Panc1 (cell line): ENCODE measurements around the gene ANAPC5. TPM values are rescaled to one million over a fixed set of nuclear protein-coding genes. Genes with fewer than 3 reads are reported as not detected.

Source experiments
- ATAC-seq: fragments of 200-7000 bp; cut with Tn5 transposase; 2 replicates; pipeline ENCODE4 v1.9.1; 2020; ENCODE audit warnings: mild to moderate bottlenecking, moderate library complexity
- BruUV-seq: library from RNA; stranded (reverse); fragments of 400-500 nt; replicated peaks from 2 replicates; lab custom pipeline; 2021; lab: Mats Ljungman, UMichigan
- CTCF ChIA-PET: fragments of 300-600 bp; sonication (Branson Sonifier 250); formaldehyde crosslinking; loops from one replicate; lab custom pipeline; 2022; ENCODE audit warnings: antibody characterized with exemption; lab: Charles Lee
- POLR2A ChIA-PET: fragments of 300-600 bp; sonication (Branson Sonifier 250); formaldehyde crosslinking; loops from one replicate; lab custom pipeline; 2022; ENCODE audit warnings: antibody characterized with exemption; lab: Charles Lee
- DNase-seq: peaks from one replicate; pipeline ENCODE4 v3.0.0-alpha.2; 2010; ENCODE audit warnings: low read depth, low spot score
- H3K27ac ChIP-seq: 2 replicates; pipeline ENCODE4 v1.5.1; 2011; ENCODE audit warnings: mild to moderate bottlenecking, low read length, inconsistent platforms
- H3K27me3 ChIP-seq: fragments of 200-500 bp; sonication (Bioruptor generic); 2 replicates; pipeline ENCODE4 v1.6.0; 2014; ENCODE audit warnings: low read length, inconsistent platforms; ENCODE audit not compliant: control insufficient read depth, insufficient read depth
- H3K36me3 ChIP-seq: fragments of 200-500 bp; sonication (Bioruptor generic); 2 replicates; pipeline ENCODE4 v1.5.1; 2014; ENCODE audit warnings: inconsistent platforms, mild to moderate bottlenecking, low read length, moderate library complexity; ENCODE audit not compliant: control insufficient read depth, insufficient read depth
- H3K4me1 ChIP-seq: 2 replicates; pipeline ENCODE4 v1.5.1; 2011; ENCODE audit warnings: inconsistent platforms, mild to moderate bottlenecking, low read length, moderate library complexity; ENCODE audit not compliant: control insufficient read depth, insufficient read depth
- H3K4me3 ChIP-seq, 2 experiments: 2 replicates each; pipeline ENCODE4 v1.5.1; 2011 to 2012; ENCODE audit warnings: low read depth in 2 of 2, low read length in 2 of 2, mild to moderate bottlenecking in 2 of 2, inconsistent platforms in 1 of 2, moderate library complexity in 1 of 2
- H3K9me3 ChIP-seq: fragments of 200-500 bp; sonication (Bioruptor generic); 2 replicates; pipeline ENCODE4 v1.5.1; 2014; ENCODE audit warnings: low read depth, mild to moderate bottlenecking, inconsistent platforms, low read length, moderate library complexity; ENCODE audit not compliant: control insufficient read depth, insufficient read depth
- CTCF ChIP-seq: fragments of 450-650 bp; IDR thresholded peaks from 2 replicates; pipeline ENCODE4 v1.5.1; 2017; ENCODE audit warnings: mild to moderate bottlenecking
- POLR2AphosphoS5 ChIP-seq: IDR thresholded peaks from 2 replicates; pipeline ENCODE4 v1.6.1; 2012; ENCODE audit warnings: mild to moderate bottlenecking, low read depth, low read length, moderate library complexity
- SIN3A ChIP-seq: IDR thresholded peaks from 2 replicates; pipeline ENCODE4 v1.6.1; 2012; ENCODE audit warnings: low read depth, mild to moderate bottlenecking, low read length, moderate library complexity, borderline replicate concordance; ENCODE audit not compliant: insufficient read depth
- TCF7L2 ChIP-seq: IDR thresholded peaks from 2 replicates; pipeline ENCODE4 v1.6.1; 2011; ENCODE audit warnings: mild to moderate bottlenecking, low read depth, low read length, inconsistent platforms
- in situ Hi-C: cut with HindIII; loops from 2 replicates; pipeline ENCODE4 v1.10.0; 2016; ENCODE audit warnings: low sequenced_read_pairs, low pct_unique_long_range_greater_than_20kb
- intact Hi-C: fragments of 100-400 bp; cut with micrococcal nuclease; formaldehyde crosslinking; loops from one replicate; pipeline ENCODE4 v1.10.0; 2022; ENCODE audit not compliant: unreplicated experiment
- total RNA-seq: library from RNA; stranded (reverse); gene quantifications from one replicate; pipeline ENCODE4 v1.2.1, GENCODE V29; 2021; ENCODE audit not compliant: unreplicated experiment
- TF ChIP-seq, protein P1 (sequence below), 2 experiments: IDR thresholded peaks; 2 replicates each; pipeline ENCODE4 v1.6.1; 2011 to 2012; ENCODE audit warnings: low read depth in 2 of 2, control low read depth in 1 of 2, low read length in 1 of 2, mild to moderate bottlenecking in 1 of 2, moderate library complexity in 1 of 2; ENCODE audit not compliant: insufficient read depth in 1 of 2

ANAPC5 gene
- total RNA-seq, 1 experiment from 2014 or later, result 101 TPM

DNA sequence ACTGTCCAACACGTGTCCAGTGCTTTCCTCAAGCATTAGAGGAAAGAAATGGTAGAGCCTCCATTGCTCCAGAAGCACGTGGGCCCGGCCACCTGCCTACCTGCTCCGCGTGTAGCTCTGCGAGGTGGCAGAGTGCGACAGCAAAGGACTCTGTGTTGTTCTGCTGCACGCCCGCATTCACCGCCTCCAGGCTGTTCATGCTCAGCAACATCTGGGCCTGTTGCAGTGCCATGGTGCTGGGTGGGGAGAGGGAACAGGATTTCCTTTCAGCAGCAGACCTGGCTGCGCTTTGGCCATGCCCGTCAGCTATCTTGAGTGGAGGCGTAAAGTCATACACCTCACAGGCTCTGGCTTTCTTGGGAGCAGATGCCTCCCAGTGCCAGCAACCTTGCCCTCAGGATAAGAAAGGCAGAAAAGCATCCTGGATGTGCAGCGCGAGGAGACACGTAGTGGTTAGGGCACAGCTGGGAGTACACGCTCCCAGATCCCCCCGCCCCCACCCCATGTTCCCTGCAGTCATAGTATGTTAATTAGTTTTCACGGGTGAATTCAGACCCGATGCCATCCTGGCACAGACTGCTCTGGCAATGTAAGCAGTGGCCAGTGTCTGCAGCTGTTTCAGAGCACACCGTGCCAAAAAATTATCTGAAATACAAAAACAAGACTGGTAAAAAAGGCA is 25.1 kb downstream of the ANAPC5 start:
- in situ Hi-C loops (no loop called here), intact Hi-C loops (no loop called here)
- Histone ChIP-seq H3K4me1 (no peaks in the 10 kb centered on the region), H3K27ac (no peak overlapping the region), H3K9me3 (no peaks in the 10 kb centered on the region), H3K27me3 (no peaks in the 10 kb centered on the region), H3K4me3 (no peak overlapping the region), H3K36me3 (peaks cover 23% of the 10 kb centered on the region)
- ATAC-seq (no peak), DNase-seq (no peak)
- ChIA-PET POLR2A (interaction anchor here (0.5 kb wide), 1 partner anchor 44 kb away, joined by 13 read pairs; no protein-coding TSS in a partner anchor), CTCF (no interaction called here)
- TF ChIP-seq SIN3A (no peak), POLR2AphosphoS5 (no peak), CTCF (no peak), TCF7L2 (no peak)
- TF ChIP-seq, protein P1, sequence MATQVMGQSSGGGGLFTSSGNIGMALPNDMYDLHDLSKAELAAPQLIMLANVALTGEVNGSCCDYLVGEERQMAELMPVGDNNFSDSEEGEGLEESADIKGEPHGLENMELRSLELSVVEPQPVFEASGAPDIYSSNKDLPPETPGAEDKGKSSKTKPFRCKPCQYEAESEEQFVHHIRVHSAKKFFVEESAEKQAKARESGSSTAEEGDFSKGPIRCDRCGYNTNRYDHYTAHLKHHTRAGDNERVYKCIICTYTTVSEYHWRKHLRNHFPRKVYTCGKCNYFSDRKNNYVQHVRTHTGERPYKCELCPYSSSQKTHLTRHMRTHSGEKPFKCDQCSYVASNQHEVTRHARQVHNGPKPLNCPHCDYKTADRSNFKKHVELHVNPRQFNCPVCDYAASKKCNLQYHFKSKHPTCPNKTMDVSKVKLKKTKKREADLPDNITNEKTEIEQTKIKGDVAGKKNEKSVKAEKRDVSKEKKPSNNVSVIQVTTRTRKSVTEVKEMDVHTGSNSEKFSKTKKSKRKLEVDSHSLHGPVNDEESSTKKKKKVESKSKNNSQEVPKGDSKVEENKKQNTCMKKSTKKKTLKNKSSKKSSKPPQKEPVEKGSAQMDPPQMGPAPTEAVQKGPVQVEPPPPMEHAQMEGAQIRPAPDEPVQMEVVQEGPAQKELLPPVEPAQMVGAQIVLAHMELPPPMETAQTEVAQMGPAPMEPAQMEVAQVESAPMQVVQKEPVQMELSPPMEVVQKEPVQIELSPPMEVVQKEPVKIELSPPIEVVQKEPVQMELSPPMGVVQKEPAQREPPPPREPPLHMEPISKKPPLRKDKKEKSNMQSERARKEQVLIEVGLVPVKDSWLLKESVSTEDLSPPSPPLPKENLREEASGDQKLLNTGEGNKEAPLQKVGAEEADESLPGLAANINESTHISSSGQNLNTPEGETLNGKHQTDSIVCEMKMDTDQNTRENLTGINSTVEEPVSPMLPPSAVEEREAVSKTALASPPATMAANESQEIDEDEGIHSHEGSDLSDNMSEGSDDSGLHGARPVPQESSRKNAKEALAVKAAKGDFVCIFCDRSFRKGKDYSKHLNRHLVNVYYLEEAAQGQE (IDR thresholded peaks at IDR 0.05; ENCODE audit: insufficient read depth in 1 of 2, low read depth in 2 of 2, low read length in 1 of 2), result no peak
- BruUV-seq, result no TSS peak

DNA sequence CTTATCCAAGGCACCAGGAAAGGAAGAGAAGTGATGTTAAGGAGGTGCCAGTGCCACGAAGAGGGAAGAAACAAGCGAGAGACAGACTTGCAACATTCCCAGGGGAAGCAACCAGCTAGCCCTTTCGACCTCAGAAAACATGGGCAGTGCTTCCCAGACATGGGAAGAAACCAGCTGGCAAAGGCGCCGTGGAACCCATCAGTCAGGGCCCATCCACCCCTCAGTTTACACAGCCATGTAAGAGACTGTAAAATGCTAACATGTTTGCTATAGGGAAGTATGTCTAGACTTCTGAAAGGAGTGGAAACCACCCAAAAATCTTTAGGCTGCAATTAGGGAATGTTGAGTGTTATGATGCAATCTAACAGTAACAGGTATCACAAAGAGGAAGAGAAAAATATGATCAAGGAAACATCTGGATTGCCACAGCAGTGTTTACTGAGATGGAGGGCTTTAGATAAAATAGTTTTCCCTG is 26.3 kb downstream of the ANAPC5 start:
- in situ Hi-C loops, result no loop called here
- no TSS peak for BruUV-seq
- ATAC-seq, result no peak
- peaks cover 18% of the 10 kb centered on the region for H3K36me3 ChIP-seq
- H3K9me3 ChIP-seq, result no peaks in the 10 kb centered on the region
- intact Hi-C loops, result no loop called here
- CTCF ChIA-PET, result no interaction called here
- POLR2A ChIA-PET, result no interaction called here
- no peak overlapping the region for H3K27ac ChIP-seq
- TF ChIP-seq CTCF (no peak), SIN3A (no peak), POLR2AphosphoS5 (no peak), TCF7L2 (no peak)
- TF ChIP-seq, protein P1 (IDR thresholded peaks at IDR 0.05; ENCODE audit: insufficient read depth in 1 of 2, low read depth in 2 of 2, low read length in 1 of 2), result no peak
- no peak for DNase-seq
- H3K4me1 ChIP-seq, result no peaks in the 10 kb centered on the region
- no peaks in the 10 kb centered on the region for H3K27me3 ChIP-seq
- H3K4me3 ChIP-seq, result no peak overlapping the region
